OCI-M1 (cell line): Measurements from ENCODE around the gene ALCAM.

Experiments
- DNase-seq: peaks from one replicate; lab custom pipeline; 2025; lab: John Stamatoyannopoulos, UW

ALCAM gene

DNA sequence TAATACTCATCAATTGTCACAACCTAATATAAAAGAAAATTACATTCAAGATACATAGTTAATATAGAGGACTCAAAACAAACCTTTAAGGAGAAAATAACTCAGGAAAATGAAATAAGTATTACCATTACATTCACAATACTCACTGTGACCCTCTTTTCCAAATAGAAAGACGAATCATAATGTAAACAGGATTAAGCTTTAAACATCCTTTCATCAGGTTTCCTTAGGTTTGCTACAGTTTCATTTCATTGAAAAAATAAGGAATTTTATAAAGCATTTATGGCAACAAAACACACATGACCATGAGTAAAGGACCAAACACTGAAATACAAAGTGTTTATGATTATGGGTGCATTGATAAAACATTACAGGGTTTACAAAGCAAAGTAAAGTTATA is 162.7 kb downstream of the ALCAM start:
- DNase-seq = no peak

DNA sequence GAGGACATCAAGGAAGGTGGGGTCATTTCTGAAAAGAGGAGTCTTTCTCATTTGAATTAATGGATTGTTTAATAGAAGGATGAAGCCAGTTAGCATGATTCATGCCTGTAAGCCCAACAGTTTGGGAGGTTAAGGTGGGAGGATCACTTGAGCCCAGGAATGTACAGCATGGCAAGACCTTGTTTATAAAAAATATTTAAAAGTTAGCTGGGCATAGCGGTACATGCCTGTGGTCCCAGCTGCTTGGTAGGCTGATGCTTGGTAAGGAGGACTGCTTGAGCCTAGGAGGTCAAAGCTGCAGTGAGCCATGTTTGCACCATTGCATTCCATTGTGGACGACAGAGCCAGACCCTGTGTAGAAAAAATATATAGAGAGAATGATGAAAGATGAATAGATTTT is 165.5 kb downstream of the ALCAM start:
- no peak for DNase-seq

DNA sequence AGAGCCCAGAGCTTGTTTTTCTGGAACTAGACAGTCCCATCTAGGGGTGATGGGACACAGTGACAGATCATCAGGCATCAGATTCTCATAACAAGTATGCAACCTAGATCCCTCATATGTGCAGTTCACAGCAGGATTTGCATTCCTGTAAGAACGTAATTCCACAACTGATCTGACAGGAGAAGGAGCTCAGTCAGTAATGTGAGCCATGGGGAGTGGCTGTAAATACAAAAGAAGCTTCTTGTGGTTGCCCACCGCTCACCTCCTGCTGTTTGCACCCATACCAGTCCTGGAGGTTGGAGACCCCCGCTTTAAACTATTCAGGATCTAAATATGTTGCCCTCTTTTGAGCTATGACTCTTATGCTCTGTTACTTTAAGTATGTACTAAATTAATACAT is 167.3 kb downstream of the ALCAM start:
- DNase-seq = no peak

DNA sequence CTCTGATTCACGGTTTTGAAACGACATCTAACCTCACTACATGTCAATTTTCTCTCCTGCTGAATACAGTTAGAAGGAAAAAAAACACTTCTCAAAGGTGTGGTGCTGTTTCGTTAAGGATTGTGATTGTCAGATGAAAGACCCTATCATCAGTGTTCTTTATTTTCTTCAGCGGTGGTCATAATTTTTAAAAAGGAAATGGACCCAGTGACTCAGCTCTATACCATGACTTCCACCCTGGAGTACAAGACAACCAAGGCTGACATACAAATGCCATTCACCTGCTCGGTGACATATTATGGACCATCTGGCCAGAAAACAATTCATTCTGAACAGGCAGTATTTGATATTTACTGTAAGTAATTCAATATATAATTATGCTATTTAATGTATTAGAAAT is 167.8 kb downstream of the ALCAM start:
- DNase-seq = no peak

DNA sequence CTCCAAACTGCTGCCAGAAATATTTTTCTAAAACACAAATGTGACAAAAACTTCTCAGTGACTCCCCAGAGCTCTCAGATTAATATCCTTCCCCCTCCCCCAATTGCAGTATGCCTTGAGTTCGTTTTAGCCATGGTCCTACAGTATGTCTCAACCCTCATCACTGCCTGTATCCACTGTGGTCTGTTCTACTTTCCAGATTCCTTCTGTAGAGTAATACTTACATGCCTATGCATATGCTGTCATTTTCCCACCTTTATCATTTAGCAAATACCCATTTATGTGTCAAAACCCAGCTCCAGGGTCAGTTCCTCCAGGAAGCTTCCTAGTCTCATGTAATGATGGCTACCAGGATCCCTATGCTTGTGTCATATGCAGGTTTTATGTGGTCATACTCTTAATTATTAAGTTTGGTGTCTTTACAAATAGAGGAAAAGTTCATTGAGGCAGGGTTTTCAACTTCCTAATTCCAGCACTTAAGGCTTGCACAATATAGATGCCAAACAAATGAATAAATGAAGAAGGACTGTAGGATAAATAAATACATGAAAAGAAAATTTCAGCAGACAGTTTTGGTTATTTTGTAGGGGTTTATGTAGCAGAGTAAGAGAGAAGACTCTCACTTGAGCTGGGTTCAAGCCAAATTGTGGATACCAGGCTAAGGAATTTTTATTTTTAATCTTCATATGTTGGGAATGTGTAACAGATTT is 170.8 kb downstream of the ALCAM start:
- DNase-seq = no peak

DNA sequence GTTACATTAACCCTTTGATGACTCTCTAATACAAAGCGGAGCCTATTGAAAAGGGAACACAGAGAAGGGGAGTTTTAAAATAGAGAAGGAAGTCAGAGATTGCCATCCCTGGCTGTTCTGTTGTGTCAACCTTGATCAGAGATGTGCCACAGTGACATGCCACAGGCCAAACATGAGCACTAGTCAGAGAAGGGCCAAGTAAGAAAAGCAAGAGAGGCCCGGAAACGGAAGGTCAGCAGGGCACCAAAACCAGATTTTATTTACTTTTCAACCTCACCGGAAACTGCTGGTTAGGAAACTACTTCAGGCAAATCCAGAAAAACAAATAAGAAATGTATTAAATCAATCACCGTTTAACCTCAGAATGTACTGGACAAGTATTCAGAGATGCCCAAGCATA is 171.8 kb downstream of the ALCAM start:
- no peak for DNase-seq

DNA sequence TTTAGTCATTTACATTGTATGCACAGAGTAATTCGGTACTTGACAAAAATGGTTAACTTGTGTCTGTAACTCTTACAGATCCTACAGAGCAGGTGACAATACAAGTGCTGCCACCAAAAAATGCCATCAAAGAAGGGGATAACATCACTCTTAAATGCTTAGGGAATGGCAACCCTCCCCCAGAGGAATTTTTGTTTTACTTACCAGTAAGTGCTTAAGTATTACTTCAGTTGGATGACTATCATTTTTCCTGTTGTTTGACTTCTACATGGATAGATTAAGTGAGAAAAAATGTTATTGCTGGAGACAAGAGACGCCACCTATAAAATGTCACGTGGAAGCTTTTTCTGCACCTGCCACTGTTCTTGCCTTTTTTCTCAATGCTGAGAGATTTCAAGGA is 173.2 kb downstream of the ALCAM start:
- no peak for DNase-seq

DNA sequence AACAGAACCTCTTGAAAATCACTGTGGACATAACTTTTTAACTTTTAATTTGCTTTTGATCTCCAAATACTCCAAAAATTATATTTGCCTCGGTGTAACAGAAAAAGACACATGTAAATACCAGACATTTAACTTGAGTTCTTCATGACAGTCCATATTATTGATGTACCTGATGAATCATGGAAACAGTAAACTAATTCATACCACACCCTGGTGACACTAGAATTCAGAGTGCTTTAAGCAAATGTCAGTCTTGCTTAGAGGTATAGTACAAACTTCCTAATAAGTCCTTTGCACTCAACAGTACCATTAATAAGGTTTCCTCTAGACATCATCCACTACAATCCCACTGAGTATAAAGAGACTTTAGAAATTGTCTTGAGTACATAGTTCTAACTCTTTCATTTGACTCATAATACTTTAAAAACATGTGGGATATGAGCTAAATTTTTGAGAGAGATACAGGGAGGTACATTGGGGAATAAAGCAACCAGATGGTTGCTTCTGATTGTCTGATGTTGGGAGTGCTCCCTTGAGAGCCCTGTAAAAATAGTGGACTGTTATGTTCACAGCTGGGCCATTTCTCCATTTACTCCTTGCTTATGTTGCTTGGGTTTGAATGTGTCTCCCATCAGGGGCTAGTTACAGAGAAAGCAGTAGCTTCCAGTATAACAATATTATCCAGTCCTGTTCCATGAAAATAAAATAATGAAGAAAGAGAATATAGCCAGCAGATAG is 175.7 kb downstream of the ALCAM start:
- DNase-seq = no peak

DNA sequence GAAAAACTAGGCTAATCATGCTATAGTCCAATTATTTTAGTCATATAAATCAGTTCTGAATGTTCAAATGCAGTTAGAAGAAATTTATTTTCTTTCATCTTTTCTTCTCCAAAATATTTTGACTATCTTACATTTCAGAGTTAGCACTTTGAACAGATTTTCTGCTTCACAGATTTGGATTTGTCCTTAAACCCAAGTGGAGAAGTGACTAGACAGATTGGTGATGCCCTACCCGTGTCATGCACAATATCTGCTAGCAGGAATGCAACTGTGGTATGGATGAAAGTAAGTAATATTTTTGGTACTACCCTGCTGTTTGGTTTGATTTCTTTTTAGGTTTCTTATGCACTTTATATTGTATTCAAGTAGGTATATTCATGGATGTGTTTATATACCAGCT is 178.3 kb downstream of the ALCAM start:
- DNase-seq = no peak

DNA sequence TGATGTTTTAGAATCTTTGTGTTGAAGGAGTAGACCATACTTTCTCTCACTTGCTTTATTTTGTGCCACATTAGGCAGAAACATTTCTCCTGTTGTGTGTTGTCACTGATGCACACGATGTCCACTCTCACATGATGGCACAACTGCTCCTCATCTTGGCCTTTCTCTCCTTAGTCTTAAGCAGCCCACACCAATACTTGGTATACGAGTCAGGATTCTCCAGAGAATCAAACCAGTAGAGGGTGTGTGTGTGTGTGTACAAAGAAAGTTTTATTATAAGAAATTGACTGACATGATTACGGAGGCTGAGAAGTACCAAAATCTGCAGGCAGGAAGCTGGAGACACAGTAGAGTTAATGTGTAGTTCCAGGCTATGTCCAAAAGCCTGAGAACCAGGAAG is 187.1 kb downstream of the ALCAM start:
- no peak for DNase-seq

DNA sequence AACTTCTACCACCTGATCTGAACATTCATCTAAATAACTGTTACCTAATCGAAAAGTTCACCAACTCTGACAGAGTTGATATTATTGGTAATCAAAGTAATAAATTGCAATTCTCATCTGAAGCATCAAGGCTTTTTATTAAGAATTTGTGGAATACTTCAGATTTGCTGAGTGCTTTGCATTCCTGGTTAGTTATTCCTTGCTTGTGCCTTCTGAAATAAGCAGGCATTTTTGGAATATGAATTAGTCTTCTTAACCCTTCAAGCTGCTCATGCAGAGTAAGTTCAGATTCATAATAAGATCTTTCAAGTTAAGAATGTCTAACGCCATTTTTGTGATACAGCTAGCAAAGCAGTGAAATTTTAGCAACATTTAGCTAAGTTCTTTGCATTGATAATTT is 188.5 kb downstream of the ALCAM start:
- no peak for DNase-seq

DNA sequence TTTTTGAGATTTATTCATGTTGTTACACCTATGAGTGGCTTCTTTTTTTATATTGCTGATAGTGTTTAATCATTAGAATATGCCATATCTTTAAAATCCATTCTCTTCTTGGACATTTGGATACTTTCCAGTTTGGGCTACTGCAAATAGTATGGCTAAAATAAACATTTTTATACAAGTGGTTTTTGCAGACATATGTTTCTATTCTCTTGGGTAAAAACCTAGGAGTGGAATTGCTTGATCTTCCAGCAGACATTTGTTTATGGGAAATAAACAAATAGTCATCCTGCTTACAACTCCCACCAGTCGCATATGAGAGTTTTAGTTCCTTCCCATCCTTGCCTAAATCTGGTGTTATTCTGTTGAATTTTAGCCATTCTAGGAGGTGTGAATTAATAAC is 193.1 kb downstream of the ALCAM start:
- DNase-seq = no peak

DNA sequence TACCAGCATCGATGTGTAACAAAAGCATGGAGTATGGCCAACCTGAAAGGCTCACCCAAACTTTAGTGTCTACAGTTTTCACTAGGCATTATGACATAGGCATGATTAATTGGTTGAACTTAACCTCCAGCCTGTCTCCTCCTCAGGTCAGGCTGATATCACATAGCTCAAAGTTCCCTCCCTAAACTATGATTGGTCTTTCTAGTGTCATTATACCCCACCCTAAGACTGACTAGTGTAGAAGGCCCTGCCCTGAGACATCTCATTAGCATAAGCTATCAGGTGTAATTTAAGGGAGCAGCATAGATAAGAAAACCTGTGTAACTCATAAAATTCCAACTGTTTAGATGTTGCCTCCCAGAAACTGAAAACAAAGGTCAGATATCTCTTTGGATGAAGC is 195.2 kb downstream of the ALCAM start:
- no peak for DNase-seq

DNA sequence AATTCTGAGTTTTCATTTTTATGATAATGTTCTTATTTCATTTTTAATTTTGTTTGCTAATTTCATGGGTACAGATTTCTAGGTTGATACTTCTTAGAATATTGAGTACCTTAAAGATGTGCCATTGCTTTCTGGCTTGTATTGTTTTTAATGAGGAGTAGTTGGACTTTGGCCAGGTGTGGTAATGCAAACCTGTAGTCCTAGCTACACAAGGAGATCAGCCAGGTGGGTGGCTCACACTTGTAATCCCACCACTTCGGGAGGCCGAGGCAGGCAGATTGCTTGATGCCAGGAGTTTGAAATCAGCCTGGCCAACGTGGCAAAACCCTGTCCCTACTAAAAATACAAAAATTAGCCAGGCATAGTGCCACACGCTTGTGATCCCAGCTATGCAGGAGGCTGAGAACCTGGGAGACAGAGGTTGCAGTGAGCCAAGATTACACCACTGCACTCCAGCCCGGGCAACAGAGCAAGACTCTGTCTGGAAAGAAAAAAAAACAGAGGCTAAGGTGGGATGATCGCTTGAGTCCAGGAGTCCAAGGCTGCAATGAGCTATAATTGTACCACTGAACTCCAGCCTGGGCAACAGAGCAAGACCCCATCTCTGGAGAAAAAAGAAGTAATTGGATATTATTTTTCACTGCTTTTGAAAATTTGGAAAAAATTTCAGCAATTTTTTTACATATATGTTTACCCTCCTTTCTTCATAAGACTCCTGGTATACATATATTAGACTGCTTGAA is 198.0 kb downstream of the ALCAM start:
- DNase-seq = no peak

DNA sequence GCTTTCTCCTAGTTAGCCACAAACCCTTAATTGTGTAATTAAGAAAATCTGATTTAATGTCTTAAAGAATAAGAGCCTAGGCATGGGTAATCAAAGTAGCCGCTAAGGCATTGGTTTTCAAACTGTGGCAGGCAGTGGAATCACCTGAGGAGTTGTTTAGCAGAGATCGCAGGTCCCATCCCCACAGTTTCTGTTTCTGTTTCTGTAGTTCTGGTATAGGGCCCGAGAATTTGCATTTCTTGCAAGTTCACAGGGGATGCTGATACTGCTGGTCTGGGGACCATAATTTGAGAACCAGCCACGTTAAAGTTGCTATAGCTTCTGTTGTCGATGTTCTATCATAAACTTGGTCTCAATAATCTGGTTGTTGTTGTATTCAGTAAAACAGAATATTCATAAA is 204.3 kb downstream of the ALCAM start:
- no peak for DNase-seq

DNA sequence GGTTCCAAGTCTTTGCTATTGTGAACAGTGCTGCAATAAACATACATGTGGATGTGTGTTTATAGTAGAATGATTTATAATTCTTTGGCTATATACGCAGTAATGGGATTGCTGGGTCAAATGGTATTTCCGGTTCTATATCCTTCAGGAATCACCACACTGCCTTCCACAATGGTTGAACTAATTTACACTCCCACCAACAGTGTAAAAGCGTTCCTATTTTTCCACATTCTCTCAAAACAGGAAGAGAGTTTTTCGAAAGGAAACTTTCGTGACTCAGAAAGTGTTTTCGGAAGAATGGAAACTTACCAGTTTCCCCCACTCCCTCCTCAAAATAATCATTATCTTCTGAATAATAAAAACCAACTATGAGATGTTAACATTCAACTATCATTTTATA is 205.8 kb downstream of the ALCAM start:
- no peak for DNase-seq

DNA sequence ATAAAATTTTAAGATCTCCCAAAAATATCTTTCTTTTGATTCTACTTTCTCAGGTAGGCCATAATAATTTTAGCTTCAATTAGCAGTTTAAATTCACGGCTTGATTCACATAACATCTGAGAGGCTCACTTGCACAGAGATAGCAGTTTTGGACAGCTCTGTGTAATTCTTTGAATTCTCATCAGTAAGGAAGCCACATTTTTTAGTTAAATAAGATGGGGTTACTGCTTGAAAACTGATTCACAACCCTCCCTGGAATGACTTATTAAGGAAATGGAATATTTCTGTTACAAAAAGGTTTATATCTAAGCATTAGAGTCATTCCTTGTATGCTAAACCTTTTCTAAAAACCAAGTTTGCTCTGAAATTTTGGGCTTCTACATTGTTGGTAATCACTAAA is 212.7 kb downstream of the ALCAM start:
- DNase-seq = no peak

DNA sequence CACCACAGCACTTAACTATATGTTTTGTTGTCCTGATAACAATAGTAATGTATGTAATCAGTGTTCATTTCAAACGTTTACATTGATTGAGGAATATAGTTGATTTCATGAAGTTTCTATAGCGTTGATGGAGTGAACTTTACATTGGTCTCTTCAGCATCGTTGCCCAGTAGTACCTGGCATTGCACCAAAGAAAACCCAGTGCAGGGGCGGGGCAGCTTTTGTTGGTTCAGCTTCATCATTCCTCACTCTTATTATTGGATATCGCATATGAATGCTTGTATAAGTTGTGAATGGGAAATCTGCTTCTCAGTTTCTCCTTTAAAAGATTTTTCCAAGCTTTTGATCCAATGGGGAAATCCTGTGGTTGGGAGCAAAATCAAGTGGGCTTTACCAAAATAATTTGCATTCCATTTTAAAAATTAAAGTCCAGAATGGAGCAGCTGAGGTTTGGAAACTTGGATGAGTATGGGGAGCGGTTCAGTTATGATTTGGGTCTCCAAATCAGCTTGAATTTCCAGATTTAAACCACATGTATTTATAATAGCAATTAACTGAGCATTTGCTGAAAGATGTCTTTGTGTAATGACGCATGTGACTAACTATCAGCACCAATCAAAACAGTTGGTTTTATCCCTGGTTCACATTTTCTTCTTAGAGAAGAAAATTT is 213.7 kb downstream of the ALCAM start:
- no peak for DNase-seq

DNA sequence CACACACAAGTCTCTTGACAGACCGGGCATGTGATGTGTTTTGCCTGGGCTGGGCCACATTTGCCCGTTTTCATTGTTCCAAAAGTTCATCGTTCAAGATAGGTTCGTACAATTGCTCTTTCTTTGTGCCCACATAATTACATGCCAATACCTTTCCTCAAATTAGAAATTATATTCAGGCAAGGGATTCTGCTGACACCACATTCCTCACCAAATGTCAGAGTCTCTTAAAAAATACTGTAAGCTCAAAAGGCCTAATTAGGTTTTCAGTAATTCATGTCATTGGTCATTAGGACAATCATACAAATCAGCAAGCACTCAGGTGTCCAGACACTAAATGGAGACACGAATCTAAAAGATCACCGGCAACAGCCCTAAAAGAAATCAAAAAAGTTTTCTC is 215.3 kb downstream of the ALCAM start:
- no peak for DNase-seq

DNA sequence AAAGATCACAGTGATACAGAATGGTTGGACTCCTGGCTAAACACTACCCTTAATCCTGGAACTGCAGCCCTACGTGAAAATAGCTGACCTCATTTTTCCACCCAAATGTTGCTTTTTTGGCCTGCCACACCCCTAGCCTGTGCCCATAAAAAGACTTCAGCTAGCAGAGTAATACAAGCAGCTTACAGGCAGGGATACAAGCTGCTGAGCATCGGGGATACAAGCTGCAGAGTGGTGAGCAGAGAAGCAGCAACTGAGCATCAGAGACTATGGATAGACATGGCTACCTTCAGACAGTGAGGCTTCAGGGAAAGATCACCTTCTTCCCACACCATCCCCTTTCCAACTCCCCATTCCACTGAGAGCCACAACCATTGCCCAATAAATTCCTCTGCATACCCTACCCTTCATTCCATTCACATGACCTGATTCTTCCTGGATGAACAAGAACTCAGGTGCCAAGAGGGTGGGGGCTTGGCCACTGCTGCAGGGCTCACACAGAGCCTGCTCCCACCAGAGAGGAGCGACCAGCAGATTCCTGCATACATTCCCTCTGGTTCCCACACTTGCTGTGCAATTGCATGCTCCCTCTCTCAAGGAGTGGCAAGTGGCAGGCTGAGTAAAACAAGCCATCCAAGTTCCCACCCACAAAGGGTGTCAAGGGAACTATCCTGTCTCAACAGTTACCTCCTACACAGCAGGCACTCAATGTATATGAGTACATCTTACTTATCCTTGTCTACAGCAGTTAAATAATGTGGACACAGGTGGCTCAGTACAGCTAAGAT is 217.5 kb downstream of the ALCAM start:
- DNase-seq = no peak

DNA sequence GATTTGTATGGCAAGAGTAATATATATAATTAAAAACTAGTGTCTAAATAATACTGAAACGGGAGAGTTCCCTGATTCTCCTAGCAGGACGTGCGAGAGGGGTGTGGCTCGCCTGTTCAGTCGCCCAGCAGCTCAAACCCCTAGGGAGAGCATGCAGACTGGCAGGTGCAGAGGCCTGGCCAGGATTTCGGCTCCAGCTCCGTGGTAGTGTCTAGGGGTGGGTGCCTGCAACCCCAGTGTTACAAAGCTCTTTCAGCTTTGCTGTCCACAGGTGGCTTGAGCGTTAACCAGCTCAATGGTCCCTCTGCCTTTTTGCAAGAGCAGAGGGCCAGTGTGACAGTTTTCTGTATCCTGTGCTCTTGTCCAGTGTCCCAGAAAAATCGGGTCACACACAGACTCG is 226.6 kb downstream of the ALCAM start:
- DNase-seq = no peak

DNA sequence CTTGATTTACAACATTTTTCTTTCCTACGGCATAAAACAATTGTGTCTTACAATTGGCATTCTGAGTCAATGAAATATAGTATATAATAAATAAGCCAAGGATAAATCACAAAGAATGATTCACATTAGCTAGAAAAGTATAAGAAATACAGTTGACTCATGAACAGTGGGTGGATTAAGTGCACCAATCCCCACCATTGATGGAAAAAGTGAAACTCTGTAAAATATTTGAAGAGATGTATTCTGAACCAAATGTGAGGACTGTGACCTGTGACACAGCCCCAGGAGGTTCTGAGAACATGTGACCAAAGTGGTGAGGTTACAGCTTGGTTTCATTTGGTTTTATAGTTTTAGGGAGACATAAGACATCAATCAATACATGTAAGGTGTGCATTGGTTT is 227.5 kb downstream of the ALCAM start:
- no peak for DNase-seq
